PC-9 (cell line): ENCODE data around the gene UGT1A7. TPM values are rescaled to one million over a fixed set of nuclear protein-coding genes. Genes with fewer than 3 reads are reported as not detected.

ENCODE experiments used
- BruUV-seq: library from RNA; stranded (reverse); fragments of 400-500 nt; replicated peaks from 2 replicates; lab custom pipeline; 2021; lab: Mats Ljungman, UMichigan
- CTCF ChIA-PET: fragments of 300-600 bp; sonication (Branson Sonifier 250); formaldehyde crosslinking; loops from one replicate; lab custom pipeline; 2022; ENCODE audit warnings: antibody characterized with exemption; lab: Charles Lee
- POLR2A ChIA-PET: fragments of 300-600 bp; sonication (Branson Sonifier 250); formaldehyde crosslinking; loops from one replicate; lab custom pipeline; 2022; ENCODE audit warnings: antibody characterized with exemption; ENCODE audit not compliant: unreplicated experiment; lab: Charles Lee
- DNase-seq, 2 experiments: peaks; one replicate each; pipeline versions ENCODE4 v3.0.0 to v3.0.0-alpha.2; 2015 to 2022; ENCODE audit warnings: mixed read lengths in 1 of 2
- H2AFZ ChIP-seq: fragments of 200-600 bp; sonication (generic); 2 replicates; pipeline ENCODE4 v1.8.1; 2017; ENCODE audit warnings: antibody characterized with exemption
- H3F3A ChIP-seq: fragments of 200-600 bp; sonication (generic); 2 replicates; pipeline ENCODE4 v1.8.1; 2017; ENCODE audit warnings: antibody characterized with exemption, mild to moderate bottlenecking, low read depth; ENCODE audit not compliant: insufficient read depth
- H3K27ac ChIP-seq: fragments of 200-600 bp; sonication (generic); 2 replicates; pipeline ENCODE4 v1.6.1; 2016; ENCODE audit warnings: mixed run types
- H3K27me3 ChIP-seq: fragments of 200-600 bp; sonication (generic); 2 replicates; pipeline ENCODE4 v1.6.1; 2016; ENCODE audit warnings: low read depth, mixed run types; ENCODE audit not compliant: insufficient read depth
- H3K36me3 ChIP-seq: fragments of 200-600 bp; sonication (generic); 2 replicates; pipeline ENCODE4 v1.6.1; 2016; ENCODE audit warnings: low read depth, mixed run types
- H3K4me1 ChIP-seq: fragments of 200-600 bp; sonication (generic); replicated peaks from 2 replicates; pipeline ENCODE4 v1.6.1; 2016; ENCODE audit warnings: mixed run types; ENCODE audit not compliant: insufficient read depth
- H3K4me2 ChIP-seq: fragments of 200-600 bp; sonication (generic); 2 replicates; pipeline ENCODE4 v1.6.1; 2017; ENCODE audit warnings: mixed run types
- H3K4me3 ChIP-seq: fragments of 200-600 bp; sonication (generic); 2 replicates; pipeline ENCODE4 v1.6.1; 2016; ENCODE audit warnings: mixed run types
- H3K79me2 ChIP-seq: fragments of 200-600 bp; sonication (generic); 2 replicates; pipeline ENCODE4 v1.6.1; 2017; ENCODE audit warnings: low read depth, mixed run types
- H3K9me2 ChIP-seq: fragments of 200-600 bp; sonication (generic); 2 replicates; pipeline ENCODE4 v1.8.1; 2017; ENCODE audit warnings: mild to moderate bottlenecking; ENCODE audit not compliant: insufficient read depth
- H3K9me3 ChIP-seq: fragments of 200-600 bp; sonication (generic); 2 replicates; pipeline ENCODE4 v1.8.1; 2016; ENCODE audit warnings: low read depth; ENCODE audit not compliant: insufficient read depth
- H4K20me1 ChIP-seq: fragments of 200-600 bp; sonication (generic); 2 replicates; pipeline ENCODE4 v1.8.1; 2017; ENCODE audit not compliant: insufficient read depth
- CTCF ChIP-seq: fragments of 200-600 bp; sonication (generic); conservative IDR thresholded peaks from 2 replicates; pipeline ENCODE4 v1.6.1; 2017; ENCODE audit warnings: mixed run types, antibody characterized with exemption, mild to moderate bottlenecking, moderate library complexity
- EZH2 ChIP-seq: fragments of 200-600 bp; sonication (generic); IDR thresholded peaks from 2 replicates; pipeline ENCODE4 v1.8.0; 2017; ENCODE audit warnings: antibody characterized with exemption, low read depth
- intact Hi-C: fragments of 100-400 bp; cut with micrococcal nuclease; formaldehyde crosslinking; loops from one replicate; pipeline ENCODE4 v1.10.0; 2022; ENCODE audit not compliant: unreplicated experiment
- total RNA-seq: library from RNA; stranded (reverse); gene quantifications from 2 replicates; pipeline ENCODE4 v1.2.3, GENCODE V29; 2021

UGT1A7 gene
- total RNA-seq, 1 experiment from 2014 or later = 20.3 TPM

GRCh38 chr2:233778030-233778429, 96.3 kb downstream of the UGT1A7 start, which contains the start of gene MROH2A:
Gene MROH2A (plus strand): TSS chr2:233778330. CDS start chr2:233779359, 1,029 bp downstream.
- no peak within 1 kb of the TSS for H3K4me3 ChIP-seq
- H3K4me1 ChIP-seq = no peaks in the 10 kb centered on the region
- H3K9me2 ChIP-seq = no peaks in the 10 kb centered on the region
- H3K79me2 ChIP-seq = no peaks in the 10 kb centered on the region
- no peak within 1 kb of the TSS for H2AFZ ChIP-seq
- no peak for DNase-seq
- H3K27ac ChIP-seq = no peak within 1 kb of the TSS
- no peaks in the 10 kb centered on the region for H4K20me1 ChIP-seq
- no peak within 1 kb of the TSS for H3K4me2 ChIP-seq
- intact Hi-C loops = no loop called here
- ChIA-PET POLR2A (interaction anchor here (0.6 kb wide), 1 partner anchor 87 kb away, joined by 4 read pairs; no protein-coding TSS in a partner anchor), CTCF (no interaction called here)
- H3K36me3 ChIP-seq = no peaks in the 10 kb centered on the region
- H3F3A ChIP-seq = peaks cover 33% of the 10 kb centered on the region; the same call in 1 of the 2 replicates
- BruUV-seq = no TSS peak
- H3K27me3 ChIP-seq = no peaks in the 10 kb centered on the region
- TF ChIP-seq CTCF = no peak
- no peak for TF ChIP-seq EZH2
- H3K9me3 ChIP-seq = no peaks in the 10 kb centered on the region; the same call in 1 of the 2 replicates

- Histone ChIP-seq H3K9me3 (no peaks in the 10 kb centered on the region; the same call in 1 of the 2 replicates), H2AFZ (no peak overlapping the region), H3K27ac (no peak overlapping the region), H3K4me2 (no peak overlapping the region), H3K36me3 (no peaks in the 10 kb centered on the region), H3K9me2 (no peaks in the 10 kb centered on the region), H3K79me2 (no peaks in the 10 kb centered on the region), H3K4me1 (no peaks in the 10 kb centered on the region), H3K27me3 (no peaks in the 10 kb centered on the region), H4K20me1 (no peaks in the 10 kb centered on the region), H3F3A (peaks cover 18% of the 10 kb centered on the region; the same call in 1 of the 2 replicates), H3K4me3 (no peak overlapping the region)
- POLR2A ChIA-PET = no interaction called here
- TF ChIP-seq EZH2 (no peak), CTCF (no peak)
- DNase-seq = no peak
- intact Hi-C loops = no loop called here
- CTCF ChIA-PET = no interaction called here
- no TSS peak for BruUV-seq
These were observed 98.0 kb downstream of the UGT1A7 start for GRCh38 chr2:233779722-233780121.

- Histone ChIP-seq H3K4me1 (no peaks in the 10 kb centered on the region), H3K27ac (no peak overlapping the region), H3K79me2 (no peaks in the 10 kb centered on the region), H3F3A (peaks cover 14% of the 10 kb centered on the region; the same call in 1 of the 2 replicates), H4K20me1 (no peaks in the 10 kb centered on the region), H3K27me3 (no peaks in the 10 kb centered on the region), H3K9me3 (no peaks in the 10 kb centered on the region; the same call in 1 of the 2 replicates), H2AFZ (no peak overlapping the region), H3K4me2 (no peak overlapping the region), H3K36me3 (no peaks in the 10 kb centered on the region), H3K9me2 (no peaks in the 10 kb centered on the region), H3K4me3 (no peak overlapping the region)
- TF ChIP-seq CTCF (no peak), EZH2 (no peak)
- POLR2A ChIA-PET = interaction anchor here (0.7 kb wide), 1 partner anchor 1383 kb away, joined by 3 read pairs; no protein-coding TSS in a partner anchor
- intact Hi-C loops = no loop called here
- DNase-seq = no peak
- no TSS peak for BruUV-seq
- CTCF ChIA-PET = interaction anchor here (0.5 kb wide), 1 partner anchor 65 kb away, joined by 5 read pairs; no protein-coding TSS in a partner anchor
These were observed 99.1 kb downstream of the UGT1A7 start for GRCh38 chr2:233780771-233781170.
